ENCODE data around the gene MYT1. TPM values are rescaled to one million over a fixed set of nuclear protein-coding genes. Genes with fewer than 3 reads are reported as not detected.
"Not testable (repeated sequence)": the region's sequence is repeated elsewhere in the genome, so short reads cannot be mapped to it uniquely, and the experiment has no call there.

The MYT1 gene
- total and polyA plus RNA-seq, 5 experiments from 2014 or later, result not detected

DNA sequence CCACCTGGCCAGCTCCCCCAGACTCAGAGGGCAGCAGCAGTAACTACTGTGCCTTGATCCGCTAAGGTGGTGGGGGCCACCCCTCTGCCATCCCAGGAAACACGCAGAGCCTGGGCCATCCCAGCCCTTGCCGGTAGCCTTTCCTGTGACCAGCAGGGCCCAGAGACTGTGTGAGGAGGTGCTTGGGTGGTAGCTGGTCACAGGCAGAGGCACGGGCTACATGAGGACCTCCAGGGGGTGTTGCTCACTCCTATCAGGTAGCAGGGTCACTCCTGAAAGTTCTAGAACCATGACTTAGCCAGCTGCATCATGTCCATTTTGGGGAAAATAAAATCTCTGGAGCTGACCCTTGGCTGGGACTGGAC, 114.0 kb downstream of the MYT1 start:
- Mint-ChIP-seq H3K27me3 (no peaks in the 10 kb centered on the region), H3K36me3 (peaks cover 0 to 35% (median 12%) of the 10 kb centered on the region in 3 donors), H3K9me3 (no peaks in the 10 kb centered on the region), H3K27ac (no peak overlapping the region), H3K4me1 (peaks cover 3 to 23% (median 17%) of the 10 kb centered on the region in 4 donors), H3K4me3 (no peak overlapping the region)
- no peak for DNase-seq
- POLR2A ChIA-PET, result no interaction called here
- no peak for ATAC-seq

DNA sequence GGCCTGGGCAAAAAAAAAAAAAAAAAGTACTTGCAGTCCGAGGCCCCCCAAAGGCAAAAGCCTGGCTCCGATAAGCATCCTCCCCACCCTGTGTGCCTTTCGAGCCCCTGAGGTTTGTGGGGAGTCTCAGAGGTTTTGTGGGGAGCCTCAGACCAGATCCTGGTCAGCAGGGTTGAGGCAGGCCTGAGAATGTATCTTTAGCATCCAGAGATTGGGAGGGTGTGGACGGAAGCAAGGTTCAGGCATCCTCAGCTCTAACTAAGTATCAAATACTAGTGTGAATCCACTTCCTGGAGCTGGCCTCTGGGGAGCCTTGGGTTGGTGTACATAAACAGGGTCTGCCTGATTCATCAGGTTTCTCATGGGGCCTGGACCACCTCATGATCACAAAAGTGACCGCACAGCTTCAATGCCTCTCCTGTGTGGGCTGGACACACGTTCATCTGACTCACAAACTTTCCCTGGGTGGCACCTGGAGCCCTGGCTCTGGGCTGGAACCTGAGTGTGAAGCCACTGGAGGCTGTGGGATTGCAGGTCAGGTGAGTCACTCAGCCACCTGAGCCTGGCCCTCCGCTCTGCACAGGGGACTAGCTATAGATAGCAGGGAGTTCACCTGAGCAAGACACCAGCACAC, 115.7 kb downstream of the MYT1 start:
- Mint-ChIP-seq H3K4me1 (peaks cover 2 to 26% (median 18%) of the 10 kb centered on the region in 4 donors), H3K27ac (peak overlapping the region in 2 of 10 donors; percentile 25 to 50), H3K9me3 (no peaks in the 10 kb centered on the region), H3K27me3 (no peaks in the 10 kb centered on the region), H3K4me3 (no peak overlapping the region), H3K36me3 (peaks cover 0 to 21% (median 4%) of the 10 kb centered on the region in 3 donors)
- POLR2A ChIA-PET, result interaction anchor here (1.5 kb wide), 1 partner anchor 52 kb away, joined by 3 read pairs; no protein-coding TSS in a partner anchor
- ATAC-seq (peak in 1 of 2 donors; percentile 16), DNase-seq (no peak)

DNA sequence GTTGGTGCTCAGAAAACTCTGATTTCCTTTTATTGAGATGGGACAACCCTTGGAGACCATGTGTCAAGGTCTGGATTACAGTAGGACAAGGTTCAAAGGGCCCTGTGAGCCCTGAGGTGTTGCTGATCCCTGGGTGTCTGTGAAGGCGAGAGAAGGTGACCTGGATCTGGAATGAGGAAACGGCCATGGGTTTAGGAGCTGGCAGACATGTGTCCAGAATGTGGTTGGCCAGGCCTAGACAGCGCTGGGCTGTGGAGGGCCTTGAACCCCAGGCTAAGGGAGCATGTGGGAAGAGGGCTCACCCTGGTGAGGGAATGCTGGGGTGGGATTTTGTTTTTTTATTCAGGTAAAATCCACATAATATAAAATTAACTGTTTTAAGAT, 116.2 kb downstream of the MYT1 start:
- no peaks in the 10 kb centered on the region for H3K9me3 Mint-ChIP-seq
- POLR2A ChIA-PET, result interaction anchor here (1.5 kb wide), 1 partner anchor 52 kb away, joined by 3 read pairs; no protein-coding TSS in a partner anchor
- peak overlapping the region in 1 of 10 donors; percentile 50 for H3K27ac Mint-ChIP-seq
- peaks cover 0 to 18% (median 4%) of the 10 kb centered on the region in 3 donors for H3K36me3 Mint-ChIP-seq
- DNase-seq, result no peak
- ATAC-seq, result no peak
- H3K4me3 Mint-ChIP-seq, result no peak overlapping the region
- no peaks in the 10 kb centered on the region for H3K27me3 Mint-ChIP-seq
- peaks cover 2 to 26% (median 18%) of the 10 kb centered on the region in 4 donors for H3K4me1 Mint-ChIP-seq

DNA sequence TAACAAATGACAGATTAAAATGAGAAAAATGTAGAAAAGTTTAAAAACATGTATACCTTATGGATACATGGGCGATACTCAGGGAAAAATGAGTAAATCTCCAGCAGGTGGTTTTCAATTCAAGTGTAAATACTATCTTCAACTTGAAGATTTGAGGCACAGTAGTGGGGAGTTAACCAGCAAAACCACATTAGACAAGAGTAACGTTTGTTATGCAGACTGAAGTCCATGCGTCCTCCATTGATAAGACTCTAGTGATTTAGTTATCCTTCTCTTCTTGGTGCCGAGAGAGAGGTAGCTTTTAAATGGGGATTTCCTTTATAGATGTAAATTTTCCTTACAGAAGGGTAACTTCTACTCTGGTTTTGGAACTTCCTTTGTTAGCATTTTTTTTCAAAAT, 119.4 kb downstream of the MYT1 start:
- H3K36me3 Mint-ChIP-seq, result no peaks in the 10 kb centered on the region
- peaks cover 2 to 26% (median 18%) of the 10 kb centered on the region in 4 donors for H3K4me1 Mint-ChIP-seq
- DNase-seq (no peak), ATAC-seq (no peak)
- H3K27me3 Mint-ChIP-seq, result no peaks in the 10 kb centered on the region
- POLR2A ChIA-PET, result interaction anchor here (1.7 kb wide), 1 partner anchor 28 kb away, joined by 6 read pairs; the partner anchor contains the start of gene PCMTD2
- no peak overlapping the region for H3K4me3 Mint-ChIP-seq
- no peaks in the 10 kb centered on the region for H3K9me3 Mint-ChIP-seq
- no peak overlapping the region for H3K27ac Mint-ChIP-seq

DNA sequence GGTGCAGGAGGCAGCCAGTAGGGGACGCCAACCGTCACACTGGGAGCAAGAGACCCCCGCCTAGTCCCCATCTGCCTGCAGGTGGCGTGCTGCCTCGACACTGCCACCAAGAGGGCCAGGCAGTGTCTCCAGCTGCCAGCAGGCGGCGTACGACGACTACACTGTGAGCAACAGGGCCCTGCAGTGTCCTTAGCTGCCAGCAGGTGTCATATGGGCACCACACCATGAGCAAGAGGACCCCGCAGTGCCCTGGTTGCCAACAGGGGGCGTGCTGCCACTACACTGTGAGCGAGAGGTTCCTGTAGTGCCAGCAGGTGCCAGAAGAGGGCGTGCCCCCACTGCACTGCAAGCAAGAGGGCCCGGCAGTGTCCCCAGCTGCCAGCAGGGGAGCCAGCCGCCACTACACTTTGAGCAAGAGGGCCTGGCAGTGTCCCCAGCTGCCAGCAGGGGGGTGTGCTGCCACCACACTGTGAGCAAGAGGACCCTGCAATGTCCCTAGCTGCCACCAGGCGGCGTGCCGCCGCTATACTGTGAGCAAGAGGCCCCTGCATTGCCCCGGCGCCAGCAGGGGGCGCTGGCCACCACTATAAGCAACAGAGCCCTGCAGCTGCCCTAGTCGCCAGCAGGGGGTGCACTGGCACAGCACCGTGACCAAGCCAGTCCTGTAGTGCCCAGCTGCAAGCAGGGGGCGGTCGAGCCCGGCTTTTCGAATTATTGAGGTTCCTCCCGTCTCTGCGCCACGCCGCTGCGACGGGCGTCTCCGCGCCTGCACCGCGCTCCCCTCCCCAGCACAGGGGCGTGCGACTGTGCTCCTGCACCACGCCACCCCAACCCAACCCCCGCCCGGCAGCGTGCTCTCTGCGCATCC, 121.6 kb downstream of the MYT1 start:
- ATAC-seq (peak; percentile 56 to 87), DNase-seq (peak; percentile 48 to 80 (median 72))
- Mint-ChIP-seq H3K27ac (peak overlapping the region in 2 of 10 donors; percentile 15 to 53), H3K4me1 (peaks cover 0 to 14% (median 4%) of the 10 kb centered on the region in 4 donors)
- H3K4me3 Mint-ChIP-seq, H3K9me3 Mint-ChIP-seq, H3K27me3 Mint-ChIP-seq, POLR2A ChIA-PET, H3K36me3 Mint-ChIP-seq: not testable (repeated sequence)

DNA sequence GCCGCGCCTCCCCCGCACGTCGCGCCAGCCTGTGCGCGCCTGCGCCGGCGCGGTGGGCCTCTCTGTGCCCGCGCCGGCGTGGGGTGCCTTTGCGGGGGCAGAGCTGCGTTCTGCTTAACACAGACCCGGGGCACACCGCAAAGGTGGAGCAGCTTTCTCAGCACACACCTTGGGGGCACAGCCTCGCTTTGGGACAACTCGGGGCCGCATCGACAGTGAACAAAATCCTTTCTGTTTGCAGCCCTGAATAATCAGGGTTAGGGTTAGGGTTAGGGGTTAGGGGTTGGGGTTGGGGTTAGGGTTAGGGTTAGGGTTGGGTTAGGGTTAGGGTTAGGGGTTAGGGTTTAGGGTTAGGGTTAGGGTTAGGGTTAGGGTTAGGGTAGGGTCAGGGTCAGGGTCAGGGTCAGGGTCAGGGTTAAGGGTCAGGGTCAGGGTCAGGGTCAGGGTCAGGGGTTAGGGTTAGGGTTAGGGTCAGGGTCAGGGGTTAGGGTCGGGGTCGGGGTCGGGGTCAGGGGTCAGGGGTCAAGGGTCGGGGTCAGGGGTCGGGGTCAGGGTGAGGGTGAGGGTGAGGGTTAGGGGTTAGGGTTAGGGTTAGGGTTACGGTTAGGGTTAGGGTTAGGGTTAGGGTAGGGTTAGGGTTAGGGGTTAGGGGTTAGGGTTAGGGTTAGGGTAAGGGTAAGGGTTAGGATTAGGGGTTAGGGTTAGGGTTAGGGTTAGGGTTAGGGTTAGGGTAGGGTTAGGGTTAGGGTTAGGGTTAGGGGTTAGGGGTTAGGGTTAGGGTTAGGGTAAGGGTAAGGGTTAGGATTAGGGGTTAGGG, 122.4 kb downstream of the MYT1 start:
- ATAC-seq (peak; percentile 24 to 33), DNase-seq (peak in 2 of 10 donors; percentile 19 to 26)
- H3K9me3 Mint-ChIP-seq, POLR2A ChIA-PET, H3K27ac Mint-ChIP-seq, H3K36me3 Mint-ChIP-seq, H3K27me3 Mint-ChIP-seq, H3K4me3 Mint-ChIP-seq: not testable (repeated sequence)
- peaks cover 0 to 14% (median 3%) of the 10 kb centered on the region in 4 donors for H3K4me1 Mint-ChIP-seq

DNA sequence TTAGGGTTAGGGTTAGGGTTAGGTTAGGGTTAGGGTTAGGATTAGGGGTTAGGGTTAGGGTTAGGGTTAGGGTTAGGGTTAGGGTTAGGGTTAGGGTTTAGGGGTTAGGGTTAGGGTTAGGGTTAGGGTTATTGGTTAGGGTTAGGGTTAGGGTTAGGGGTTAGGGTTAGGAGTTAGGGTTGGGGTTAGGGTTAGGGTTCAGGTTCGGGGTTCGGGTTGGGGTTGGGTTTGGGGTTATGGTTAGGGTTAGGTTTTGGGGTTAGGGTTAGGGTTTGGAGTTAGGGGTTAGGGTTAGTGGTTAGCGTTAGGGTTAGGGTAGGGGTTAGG, 123.0 kb downstream of the MYT1 start:
- H3K27me3 Mint-ChIP-seq, H3K27ac Mint-ChIP-seq, H3K4me3 Mint-ChIP-seq, POLR2A ChIA-PET, H3K9me3 Mint-ChIP-seq, ATAC-seq, DNase-seq, H3K36me3 Mint-ChIP-seq: not testable (repeated sequence)
- H3K4me1 Mint-ChIP-seq, result peaks cover 0 to 10% (median 1%) of the 10 kb centered on the region in 4 donors

Other genes with a start within 250 kb of the MYT1 start
- gene UCKL1, start 208.0 kb upstream of the MYT1 start, total RNA-seq, result 10 to 100 TPM; 48.2 to 50.9 TPM
- gene UCKL1, start 208.0 kb upstream of the MYT1 start, polyA plus RNA-seq, result 10 to 100 TPM; 19.8 to 28.3 (median 21.0) TPM
- 10 to 100 TPM; 17.7 to 19.4 TPM for gene ZNF512B, start 194.5 kb upstream of the MYT1 start, total RNA-seq
- gene ZNF512B, start 194.5 kb upstream of the MYT1 start, polyA plus RNA-seq, result 1 to 10 TPM in 1 of 3 donors, under 1 TPM in 2; 0.57 to 1.5 (median 0.59) TPM
- 1 to 10 TPM; 7.7 to 9.3 TPM for gene SAMD10, start 184.8 kb upstream of the MYT1 start, total RNA-seq
- 10 to 100 TPM in 1 of 3 donors, 1 to 10 TPM in 2; 7.4 to 15.4 (median 8.9) TPM for gene SAMD10, start 184.8 kb upstream of the MYT1 start, polyA plus RNA-seq
- 10 to 100 TPM; 91.1 to 93.3 TPM for gene PRPF6, start 183.3 kb upstream of the MYT1 start, total RNA-seq
- gene PRPF6, start 183.3 kb upstream of the MYT1 start, polyA plus RNA-seq, result 100 to 1,000 TPM in 1 of 3 donors, 10 to 100 TPM in 2; 67.2 to 110 (median 85.9) TPM
- gene C20orf204, start 128.3 kb upstream of the MYT1 start, total RNA-seq, result 1 to 10 TPM; 5.6 to 5.8 TPM
- under 1 TPM in 1 of 3 donors, not detected in 2; 0.54 TPM for gene C20orf204, start 128.3 kb upstream of the MYT1 start, polyA plus RNA-seq
- not detected for gene SOX18, start 114.8 kb upstream of the MYT1 start, total RNA-seq
- gene SOX18, start 114.8 kb upstream of the MYT1 start, polyA plus RNA-seq, result not detected
- 10 to 100 TPM; 42.0 to 42.7 TPM for gene TCEA2, start 101.3 kb upstream of the MYT1 start, total RNA-seq
- gene TCEA2, start 101.3 kb upstream of the MYT1 start, polyA plus RNA-seq, result 10 to 100 TPM; 22.5 to 33.0 (median 32.1) TPM
- 10 to 100 TPM; 16.9 to 20.7 TPM for gene RGS19, start 84.9 kb upstream of the MYT1 start, total RNA-seq
- gene RGS19, start 84.9 kb upstream of the MYT1 start, polyA plus RNA-seq, result 10 to 100 TPM; 50.9 to 67.5 (median 59.4) TPM
- 1 to 10 TPM in 1 of 2 experiments, under 1 TPM in 1; 0.91 to 1.1 TPM for gene OPRL1, start 84.4 kb upstream of the MYT1 start, total RNA-seq
- 1 to 10 TPM in 1 of 3 donors, under 1 TPM in 2; 0.77 to 1.6 (median 0.82) TPM for gene OPRL1, start 84.4 kb upstream of the MYT1 start, polyA plus RNA-seq
- gene LKAAEAR1, start 80.1 kb upstream of the MYT1 start, total RNA-seq, result not detected
- 1 to 10 TPM in 1 of 3 donors, under 1 TPM in 1, not detected in 1; 0.63 to 1.1 TPM for gene LKAAEAR1, start 80.1 kb upstream of the MYT1 start, polyA plus RNA-seq
- not detected for gene NPBWR2, start 56.9 kb upstream of the MYT1 start, total RNA-seq
- gene NPBWR2, start 56.9 kb upstream of the MYT1 start, polyA plus RNA-seq, result not detected
- gene PCMTD2, start 91.3 kb downstream of the MYT1 start, total RNA-seq, result 100 to 1,000 TPM; 229 to 231 TPM
- 10 to 100 TPM; 63.1 to 80.2 (median 74.4) TPM for gene PCMTD2, start 91.3 kb downstream of the MYT1 start, polyA plus RNA-seq

Measured in naive thymus-derived CD8-positive, alpha-beta T cell (primary cell).